PC-9 (cell line): ENCODE data around the gene STRIP2. TPM values are rescaled to one million over a fixed set of nuclear protein-coding genes. Genes with fewer than 3 reads are reported as not detected.

Source experiments
- Bru-seq: library from RNA; stranded (reverse); fragments of 400-500 nt; gene quantifications from one replicate; lab custom pipeline; 2021; lab: Mats Ljungman, UMichigan
- BruChase-seq, 2 experiments: library from RNA; stranded (reverse); fragments of 400-500 nt; gene quantifications; one replicate each; lab custom pipeline; 2021; lab: Mats Ljungman, UMichigan
- BruUV-seq: library from RNA; stranded (reverse); fragments of 400-500 nt; replicated peaks from 2 replicates; lab custom pipeline; 2021; lab: Mats Ljungman, UMichigan
- CTCF ChIA-PET: fragments of 300-600 bp; sonication (Branson Sonifier 250); formaldehyde crosslinking; loops from one replicate; lab custom pipeline; 2022; ENCODE audit warnings: antibody characterized with exemption; lab: Charles Lee
- POLR2A ChIA-PET: fragments of 300-600 bp; sonication (Branson Sonifier 250); formaldehyde crosslinking; loops from one replicate; lab custom pipeline; 2022; ENCODE audit warnings: antibody characterized with exemption; ENCODE audit not compliant: unreplicated experiment; lab: Charles Lee
- DNase-seq, 2 experiments: peaks; one replicate each; pipeline versions ENCODE4 v3.0.0 to v3.0.0-alpha.2; 2015 to 2022; ENCODE audit warnings: mixed read lengths in 1 of 2
- H2AFZ ChIP-seq: fragments of 200-600 bp; sonication (generic); 2 replicates; pipeline ENCODE4 v1.8.1; 2017; ENCODE audit warnings: antibody characterized with exemption
- H3F3A ChIP-seq: fragments of 200-600 bp; sonication (generic); 2 replicates; pipeline ENCODE4 v1.8.1; 2017; ENCODE audit warnings: antibody characterized with exemption, mild to moderate bottlenecking, low read depth; ENCODE audit not compliant: insufficient read depth
- H3K27ac ChIP-seq: fragments of 200-600 bp; sonication (generic); 2 replicates; pipeline ENCODE4 v1.6.1; 2016; ENCODE audit warnings: mixed run types
- H3K27me3 ChIP-seq: fragments of 200-600 bp; sonication (generic); 2 replicates; pipeline ENCODE4 v1.6.1; 2016; ENCODE audit warnings: low read depth, mixed run types; ENCODE audit not compliant: insufficient read depth
- H3K36me3 ChIP-seq: fragments of 200-600 bp; sonication (generic); 2 replicates; pipeline ENCODE4 v1.6.1; 2016; ENCODE audit warnings: low read depth, mixed run types
- H3K4me1 ChIP-seq: fragments of 200-600 bp; sonication (generic); replicated peaks from 2 replicates; pipeline ENCODE4 v1.6.1; 2016; ENCODE audit warnings: mixed run types; ENCODE audit not compliant: insufficient read depth
- H3K4me2 ChIP-seq: fragments of 200-600 bp; sonication (generic); 2 replicates; pipeline ENCODE4 v1.6.1; 2017; ENCODE audit warnings: mixed run types
- H3K4me3 ChIP-seq: fragments of 200-600 bp; sonication (generic); 2 replicates; pipeline ENCODE4 v1.6.1; 2016; ENCODE audit warnings: mixed run types
- H3K79me2 ChIP-seq: fragments of 200-600 bp; sonication (generic); 2 replicates; pipeline ENCODE4 v1.6.1; 2017; ENCODE audit warnings: low read depth, mixed run types
- H3K9me2 ChIP-seq: fragments of 200-600 bp; sonication (generic); 2 replicates; pipeline ENCODE4 v1.8.1; 2017; ENCODE audit warnings: mild to moderate bottlenecking; ENCODE audit not compliant: insufficient read depth
- H3K9me3 ChIP-seq: fragments of 200-600 bp; sonication (generic); 2 replicates; pipeline ENCODE4 v1.8.1; 2016; ENCODE audit warnings: low read depth; ENCODE audit not compliant: insufficient read depth
- H4K20me1 ChIP-seq: fragments of 200-600 bp; sonication (generic); 2 replicates; pipeline ENCODE4 v1.8.1; 2017; ENCODE audit not compliant: insufficient read depth
- CTCF ChIP-seq: fragments of 200-600 bp; sonication (generic); conservative IDR thresholded peaks from 2 replicates; pipeline ENCODE4 v1.6.1; 2017; ENCODE audit warnings: mixed run types, antibody characterized with exemption, mild to moderate bottlenecking, moderate library complexity
- EZH2 ChIP-seq: fragments of 200-600 bp; sonication (generic); IDR thresholded peaks from 2 replicates; pipeline ENCODE4 v1.8.0; 2017; ENCODE audit warnings: antibody characterized with exemption, low read depth
- intact Hi-C: fragments of 100-400 bp; cut with micrococcal nuclease; formaldehyde crosslinking; loops from one replicate; pipeline ENCODE4 v1.10.0; 2022; ENCODE audit not compliant: unreplicated experiment
- long read RNA-seq: library from polyadenylated mRNA; stranded (forward); transcript quantifications from one replicate; pipeline ENCODE4 v2.0.0, GENCODE V29; 2022
- total RNA-seq: library from RNA; stranded (reverse); gene quantifications from 2 replicates; pipeline ENCODE4 v1.2.3, GENCODE V29; 2021

The STRIP2 gene
- total RNA-seq (6.4 and 9.5 TPM in 2 replicates), Bru-seq, nascent RNA (percentile 67 among the genes with signal in this experiment), BruChase-seq, experiment 1, labeled RNA remaining after a 2-hour chase (percentile 62 among the genes with signal in this experiment), BruChase-seq, experiment 2, labeled RNA remaining after a 6-hour chase (percentile 71 among the genes with signal in this experiment)
- long read RNA-seq, partial matches to known transcripts: 2 of 8 reads
- long read RNA-seq, other reads (novel, unspliced or antisense): 2 of 8 reads

- H3K27me3 ChIP-seq: no peaks in the 10 kb centered on the region
- no peaks in the 10 kb centered on the region for H3K36me3 ChIP-seq
- H3K9me3 ChIP-seq: no peaks in the 10 kb centered on the region
- H3K27ac ChIP-seq: peak within 1 kb of the TSS; percentile 45
- TSS peak; percentile 87 for BruUV-seq
- H4K20me1 ChIP-seq: no peaks in the 10 kb centered on the region
- peak within 1 kb of the TSS; percentile 90 for H3K4me2 ChIP-seq
- H3K4me1 ChIP-seq: peaks cover 44% of the 10 kb centered on the region
- intact Hi-C loops: loop anchor here (1.0 kb wide), 2 partner anchors 20 to 66 kb away; no protein-coding TSS in a partner anchor
- no peaks in the 10 kb centered on the region for H3K9me2 ChIP-seq
- ChIA-PET CTCF (interaction anchor here (0.5 to 1.8 kb wide), 11 partner anchors 10 to 577 kb away, joined by 3 to 13 read pairs (median 4); no protein-coding TSS in a partner anchor), POLR2A (interaction anchor here (0.5 to 0.7 kb wide), 7 partner anchors 9 to 1589 kb away, joined by 3 to 12 read pairs (median 4); no protein-coding TSS in a partner anchor)
- H3K79me2 ChIP-seq: peaks cover 34% of the 10 kb centered on the region
- peak; percentile 72 to 94 for DNase-seq
- peaks cover 11% of the 10 kb centered on the region for H3F3A ChIP-seq
- H2AFZ ChIP-seq: peak within 1 kb of the TSS; percentile 86
- TF ChIP-seq EZH2: no peak
- no peak for TF ChIP-seq CTCF
- H3K4me3 ChIP-seq: peak within 1 kb of the TSS; percentile 95
Measured at GRCh38 chr7:129433847-129434674, at the start of gene STRIP2. TSS of gene STRIP2 (plus strand) at chr7:129434432. CDS start at chr7:129434473, 41 bp downstream.

GRCh38 chr7:129385116-129385515, 49.1 kb upstream of the STRIP2 start:
- H3K27me3 ChIP-seq: no peaks in the 10 kb centered on the region
- no peak overlapping the region for H3K4me2 ChIP-seq
- H3K36me3 ChIP-seq: 0 out of 2 replicates have a peak, but pooled peaks cover 4% of the 10 kb centered on the region
- no peaks in the 10 kb centered on the region for H4K20me1 ChIP-seq
- no peak for DNase-seq
- ChIA-PET POLR2A (interaction anchor here (0.6 kb wide), 1 partner anchor 69 kb away, joined by 3 read pairs; no protein-coding TSS in a partner anchor), CTCF (no interaction called here)
- H3K79me2 ChIP-seq: no peaks in the 10 kb centered on the region
- H3F3A ChIP-seq: peaks cover 9% of the 10 kb centered on the region; the same call in 1 of the 2 replicates
- no peak overlapping the region for H3K4me3 ChIP-seq
- H3K4me1 ChIP-seq: no peaks in the 10 kb centered on the region
- H3K9me3 ChIP-seq: no peaks in the 10 kb centered on the region
- no peak overlapping the region for H3K27ac ChIP-seq
- no TSS peak for BruUV-seq
- TF ChIP-seq EZH2 (no peak), CTCF (no peak)
- H3K9me2 ChIP-seq: no peaks in the 10 kb centered on the region
- intact Hi-C loops: no loop called here
- H2AFZ ChIP-seq: no peak overlapping the region

- H3K4me3 ChIP-seq: no peak overlapping the region
- POLR2A ChIA-PET: no interaction called here
- DNase-seq: no peak
- no TSS peak for BruUV-seq
- H3K27ac ChIP-seq: no peak overlapping the region
- CTCF ChIA-PET: no interaction called here
- H3K4me2 ChIP-seq: no peak overlapping the region
- no peak overlapping the region for H2AFZ ChIP-seq
- H3K9me3 ChIP-seq: no peaks in the 10 kb centered on the region
- H3K36me3 ChIP-seq: 0 out of 2 replicates have a peak, but pooled peaks cover 4% of the 10 kb centered on the region
- intact Hi-C loops: no loop called here
- no peaks in the 10 kb centered on the region for H3K4me1 ChIP-seq
- TF ChIP-seq CTCF: no peak
- H3K27me3 ChIP-seq: no peaks in the 10 kb centered on the region
- H3K79me2 ChIP-seq: no peaks in the 10 kb centered on the region
- peaks cover 9% of the 10 kb centered on the region; the same call in 1 of the 2 replicates for H3F3A ChIP-seq
- H3K9me2 ChIP-seq: no peaks in the 10 kb centered on the region
- H4K20me1 ChIP-seq: no peaks in the 10 kb centered on the region
Measured at GRCh38 chr7:129385598-129385997, 48.6 kb upstream of the STRIP2 start.
